Right lobe of liver (tissue), 6 donors: ENCODE data around the gene PSMD1. TPM values are rescaled to one million over a fixed set of nuclear protein-coding genes. Genes with fewer than 3 reads are reported as not detected.
A peak's percentile ranks its signal among the peaks of the same experiment; 100 is the strongest.

ENCODE experiments used
- ATAC-seq, 4 donors: fragments of 200-7000 bp; cut with Tn5 transposase; one replicate each; pipeline ENCODE4 v1.9.1; 2020; ENCODE audit warnings: mild to moderate bottlenecking in 4 of 4, moderate library complexity in 4 of 4
- DNase-seq, 3 donors: peaks; one replicate each; pipeline ENCODE4 v3.0.0-alpha.2; 2020
- H3K27ac ChIP-seq, 3 donors: fragments of 200-600 bp; one replicate each; pipeline ENCODE4 v1.8.0; 2022
- H3K27me3 ChIP-seq, 2 donors: fragments of 200-600 bp; one replicate each; pipeline ENCODE4 v1.8.0; 2022
- H3K36me3 ChIP-seq, 4 donors: fragments of 200-600 bp; sonication (generic) in 1 of 4; one replicate each; pipeline versions ENCODE4 v1.5.1 to v1.8.0; 2017 to 2022; ENCODE audit warnings: control low read depth in 1 of 4
- H3K4me1 ChIP-seq, 4 donors: fragments of 200-600 bp; sonication (generic) in 1 of 4; one replicate each; pipeline versions ENCODE4 v1.5.1 to v1.8.0; 2017 to 2022; ENCODE audit warnings: control low read depth in 1 of 4
- H3K4me3 ChIP-seq, 3 donors: fragments of 200-600 bp; one replicate each; pipeline ENCODE4 v1.8.0; 2022
- H3K9me3 ChIP-seq, 4 donors: fragments of 200-600 bp; sonication (generic) in 1 of 4; one replicate each; pipeline versions ENCODE4 v1.5.1 to v1.8.0; 2017 to 2022; ENCODE audit warnings: control low read depth in 1 of 4
- CTCF ChIP-seq, 4 donors: fragments of 200-600 bp in 3 of 4; fragments of 450-650 bp in 1 of 4; IDR thresholded peaks; one replicate each; pipeline versions ENCODE4 v1.5.1 to v1.8.0; 2016 to 2022; ENCODE audit warnings: antibody characterized with exemption in 4 of 4, mild to moderate bottlenecking in 2 of 4
- POLR2A ChIP-seq: fragments of 450-650 bp; IDR thresholded peaks from one replicate; pipeline ENCODE4 v1.6.1; 2017; ENCODE audit warnings: antibody characterized with exemption, mild to moderate bottlenecking
- WGBS: methylation state at CpG from one replicate; pipeline ENCODE4 v1.1.6; 2018; ENCODE audit warnings: low coverage, low lambda C conversion rate; ENCODE audit not compliant: insufficient coverage; ENCODE audit errors: missing lambda C conversion rate; 5-methylcytosine and 5-hydroxymethylcytosine counted together
- intact Hi-C, 2 donors: fragments of 100-400 bp; cut with DNase I; formaldehyde crosslinking; loops; one replicate each; pipeline versions ENCODE4 v1.11.2 to v1.14.1; 2022
- total RNA-seq, 6 experiments: library from RNA; depleted of rRNA in 2 of 6; stranded (reverse); fragments of >200 nt in 2 of 6; fragmentation: NEBNext Ultra II Directional in 3 of 6; extraction: Animal tissue kit (Norgen Biotek cat#: 25700) in 3 of 6; gene quantifications; one replicate each; pipeline versions ENCODE4 v1.1.0 to v1.2.4, GENCODE V29; 2016 to 2023
- donor health status: DM: no; HTN: yes; CAD: no.
- donor health status: DM: no; HTN: no; CAD: no.
- donor health status: DM: no; HTN: no; CAD: no.
- donor health status: DM: no; HTN: yes; CAD: no.
- donor health status: DM: no; HTN: yes; CAD: no.

PSMD1 gene
- total RNA-seq, 6 experiments from 2014 or later, result 46.4 to 62.3 (median 55.5) TPM

DNA sequence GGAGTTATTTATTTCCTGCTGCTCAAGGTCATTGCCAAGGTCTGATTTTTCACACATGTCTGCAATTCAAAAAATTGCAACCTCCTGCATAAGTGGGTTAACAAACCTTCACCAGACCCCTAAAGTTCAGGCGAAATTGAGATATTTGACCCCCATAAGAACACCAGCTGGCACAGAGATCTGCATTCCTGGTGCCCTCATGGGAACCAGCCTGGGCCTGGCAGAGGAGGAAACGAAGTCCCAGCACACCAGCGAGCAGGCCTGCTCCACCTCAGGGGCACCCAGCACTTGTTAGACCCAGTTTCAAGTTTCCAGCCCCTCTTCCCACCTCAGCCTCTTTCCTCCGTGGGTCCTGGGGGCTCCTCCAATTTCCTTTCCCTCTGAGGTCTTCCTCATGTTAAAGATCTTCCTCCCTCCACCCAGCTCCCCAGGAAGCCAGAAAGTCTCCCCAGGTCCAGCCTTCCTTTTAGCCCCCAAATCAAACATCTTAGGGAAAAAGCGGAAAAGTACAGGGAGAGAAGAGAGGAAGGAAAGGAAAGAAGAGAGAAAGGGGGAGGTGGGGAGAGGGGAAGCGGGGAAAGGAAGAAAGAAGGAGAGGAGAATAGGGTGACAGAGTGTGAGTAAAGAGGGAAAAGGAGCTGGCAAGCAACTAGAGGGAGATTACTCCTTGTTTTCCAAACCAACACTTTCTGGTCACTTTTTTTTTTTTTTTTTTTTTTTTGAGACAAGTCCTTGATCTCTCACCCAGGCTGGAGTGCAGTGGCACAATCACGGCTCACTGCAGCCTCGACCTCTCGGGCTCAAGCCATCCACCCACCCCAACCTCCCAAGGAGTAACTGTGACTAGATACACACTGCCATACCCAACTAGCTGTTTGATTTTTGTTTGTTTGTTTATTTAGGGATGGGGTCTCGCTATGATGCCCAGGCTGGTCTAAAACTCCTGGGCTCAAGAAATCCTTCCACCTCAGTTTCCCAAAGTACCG, 23.2 kb upstream of the PSMD1 start:
- Histone ChIP-seq H3K9me3 (no peaks in the 10 kb centered on the region), H3K4me3 (peak overlapping the region in 1 of 3 donors; percentile 28), H3K27ac (peak overlapping the region; percentile 43 to 89 (median 44)), H3K36me3 (no peaks in the 10 kb centered on the region), H3K4me1 (peaks cover 0 to 42% (median 16%) of the 10 kb centered on the region in 4 donors), H3K27me3 (no peaks in the 10 kb centered on the region)
- peak in 1 of 3 donors; percentile 79 for DNase-seq
- TF ChIP-seq CTCF (IDR thresholded peaks at IDR 0.05), result no peak
- TF ChIP-seq POLR2A, result no peak
- peak; percentile 6 to 61 (median 30) for ATAC-seq
- intact Hi-C loops, result no loop called here
- WGBS, result 44% methylated on average over 10 of the region's 11 CpGs

DNA sequence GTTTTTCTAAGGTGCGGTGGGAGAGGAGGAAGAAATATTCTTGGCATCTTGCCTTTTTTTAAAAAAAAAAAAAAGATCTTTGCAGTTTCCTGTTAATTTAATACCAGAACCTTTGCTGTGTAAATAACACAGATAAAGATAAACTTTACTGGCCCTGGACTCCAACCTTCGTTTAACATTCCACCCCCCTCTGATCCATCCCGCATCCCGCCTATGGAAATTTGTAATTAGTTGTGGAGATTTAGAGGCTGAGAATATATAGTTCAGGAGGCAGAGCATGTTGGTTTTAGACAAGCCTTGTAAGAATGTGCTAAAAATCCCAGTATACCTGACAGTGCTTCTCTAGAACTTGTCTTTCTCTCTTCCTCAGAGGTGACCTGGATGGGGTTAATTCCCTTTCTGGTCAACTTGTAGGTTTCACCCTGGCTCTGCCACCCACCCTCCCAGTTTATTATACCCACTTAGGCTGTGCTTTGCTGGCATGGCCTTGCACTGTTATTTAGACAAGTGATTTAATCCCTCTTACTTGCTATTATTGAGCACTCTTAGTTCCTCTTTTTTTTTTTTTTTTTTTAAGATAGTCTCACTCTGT, 22.3 kb upstream of the PSMD1 start:
- Histone ChIP-seq H3K4me3 (peak overlapping the region in 1 of 3 donors; percentile 28), H3K27me3 (no peaks in the 10 kb centered on the region), H3K4me1 (peaks cover 0 to 42% (median 16%) of the 10 kb centered on the region in 4 donors), H3K27ac (peak overlapping the region; percentile 43 to 89 (median 60)), H3K9me3 (no peaks in the 10 kb centered on the region), H3K36me3 (no peaks in the 10 kb centered on the region)
- ATAC-seq (peak; percentile 60 to 68 (median 62)), DNase-seq (no peak)
- intact Hi-C loops, result no loop called here
- no peak for TF ChIP-seq POLR2A
- no peak for TF ChIP-seq CTCF (IDR thresholded peaks at IDR 0.05)
- WGBS, result 8% methylated on average over 4 of the region's 4 CpGs

DNA sequence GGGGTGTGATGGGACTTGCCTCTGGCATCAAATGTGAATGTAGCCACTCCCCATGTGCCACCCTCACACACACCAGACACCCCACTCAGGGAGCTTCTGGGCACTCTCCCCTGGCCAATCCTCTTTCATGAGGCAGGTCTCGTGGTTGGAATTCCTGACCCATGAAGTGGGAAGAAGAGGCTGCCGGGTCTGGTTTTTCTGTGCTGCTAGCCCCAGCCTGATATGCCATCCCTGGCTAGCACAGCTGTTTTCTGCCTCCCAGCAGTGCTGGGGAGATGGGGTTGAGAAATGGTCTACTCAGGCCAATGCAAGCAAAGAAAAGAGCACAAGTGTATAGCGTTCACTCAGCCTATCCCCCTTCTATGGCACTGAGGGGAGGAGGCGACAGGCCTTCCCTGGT, 20.5 kb upstream of the PSMD1 start:
- ATAC-seq (peak; percentile 2 to 26 (median 8)), DNase-seq (peak in 2 of 3 donors; percentile 67 to 71)
- intact Hi-C loops, result no loop called here
- H3K27ac ChIP-seq, result peak overlapping the region in 1 of 3 donors; percentile 89
- H3K27me3 ChIP-seq, result no peaks in the 10 kb centered on the region
- no peak overlapping the region for H3K4me3 ChIP-seq
- no peak for TF ChIP-seq CTCF (IDR thresholded peaks at IDR 0.05)
- TF ChIP-seq POLR2A, result peak; percentile 21
- peaks cover 0 to 3% (median 0%) of the 10 kb centered on the region in 4 donors for H3K36me3 ChIP-seq
- 40% methylated on average over 2 of the region's 4 CpGs for WGBS
- no peaks in the 10 kb centered on the region for H3K9me3 ChIP-seq
- H3K4me1 ChIP-seq, result peaks cover 0 to 57% (median 18%) of the 10 kb centered on the region in 4 donors

DNA sequence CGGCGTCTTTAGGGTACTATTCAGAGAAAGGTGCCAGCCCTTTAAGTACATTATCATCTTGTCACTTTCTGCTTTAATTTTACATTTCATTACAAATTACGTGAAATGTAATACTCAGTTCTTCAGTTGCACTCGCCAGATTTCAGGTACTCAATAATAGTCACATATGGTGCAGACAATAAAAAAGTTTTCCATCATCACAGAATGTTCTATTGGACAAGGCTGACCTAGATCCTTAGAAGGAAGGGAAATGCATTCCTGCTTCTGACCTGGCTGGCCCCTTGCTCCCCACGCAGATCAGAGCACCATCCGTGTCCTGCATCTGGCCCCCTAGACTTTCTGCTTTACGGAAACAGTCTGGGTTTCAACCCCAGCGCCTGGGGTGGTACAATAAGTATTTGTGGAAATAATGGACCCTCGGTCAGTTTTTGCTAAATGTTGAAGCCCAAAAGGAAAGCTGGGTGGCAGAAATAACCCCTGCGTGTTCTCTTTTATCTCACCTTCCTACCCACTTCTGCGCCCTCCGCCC, 20.0 kb upstream of the PSMD1 start:
- intact Hi-C loops, result no loop called here
- H3K4me1 ChIP-seq, result peaks cover 0 to 62% (median 21%) of the 10 kb centered on the region in 4 donors
- WGBS, result 61% methylated on average over 12 of the region's 12 CpGs
- H3K27ac ChIP-seq, result peak overlapping the region in 1 of 3 donors; percentile 89
- H3K27me3 ChIP-seq, result no peaks in the 10 kb centered on the region
- peak overlapping the region in 1 of 3 donors; percentile 91 for H3K4me3 ChIP-seq
- H3K9me3 ChIP-seq, result no peaks in the 10 kb centered on the region
- TF ChIP-seq POLR2A, result no peak
- TF ChIP-seq CTCF (IDR thresholded peaks at IDR 0.05), result no peak
- H3K36me3 ChIP-seq, result peaks cover 0 to 8% (median 2%) of the 10 kb centered on the region in 4 donors
- no peak for DNase-seq
- ATAC-seq, result no peak
